HCT116 (cell line): Measurements from ENCODE around the gene WHRN. TPM values are rescaled to one million over a fixed set of nuclear protein-coding genes. Genes with fewer than 3 reads are reported as not detected.

ENCODE experiments used
- ATAC-seq: fragments of 200-7000 bp; cut with Tn5 transposase; 2 replicates; pipeline ENCODE4 v1.9.1; 2020; ENCODE audit warnings: mild to moderate bottlenecking, moderate library complexity
- BruUV-seq: library from RNA; stranded (reverse); fragments of 400-500 nt; replicated peaks from 2 replicates; lab custom pipeline; 2021; lab: Mats Ljungman, UMichigan
- CTCF ChIA-PET: fragments of 300-600 bp; sonication (Branson Sonifier 250); formaldehyde crosslinking; loops from one replicate; lab custom pipeline; 2021; ENCODE audit warnings: antibody characterized with exemption; lab: Charles Lee
- POLR2A ChIA-PET: fragments of 300-600, 350-600 bp; sonication (Branson Sonifier 250); formaldehyde crosslinking; loops from one replicate; lab custom pipeline; 2021; ENCODE audit warnings: antibody characterized with exemption; lab: Charles Lee
- RAD21 ChIA-PET, 2 experiments: fragments of 300-600 bp; sonication (Branson Sonifier 250); formaldehyde crosslinking; loops; one replicate each; lab custom pipeline; 2023; ENCODE audit warnings: low total read pairs in 2 of 2; ENCODE audit not compliant: uncharacterized antibody in 2 of 2, unreplicated experiment in 2 of 2, low non-redundant PET in 1 of 2; lab: Charles Lee
- DNase-seq: peaks from one replicate; pipeline ENCODE4 v3.0.0-alpha.2; 2010; ENCODE audit warnings: low read depth, low spot score
- H2AFZ ChIP-seq: fragments of 200-600 bp; shearing (Covaris generic), sonication (generic); 2 replicates; pipeline ENCODE4 v1.6.1; 2017; ENCODE audit warnings: low read depth, mixed run types, mixed read lengths, antibody characterized with exemption, low read length; ENCODE audit not compliant: poor library complexity, severe bottlenecking
- H3K27ac ChIP-seq: 2 replicates; pipeline ENCODE4 v1.5.1; 2012; ENCODE audit warnings: low read depth, low read length
- H3K27me3 ChIP-seq: fragments of 200-600 bp; sonication (generic); 2 replicates; pipeline ENCODE4 v1.6.1; 2016; ENCODE audit warnings: mixed run types, low read length, mixed read lengths; ENCODE audit not compliant: insufficient read depth
- H3K36me3 ChIP-seq, 2 experiments: fragments of 200-500 bp in 1 of 2; fragments of 200-600 bp in 1 of 2; sonication (Bioruptor generic) in 1 of 2; sonication (generic) in 1 of 2; 2 replicates each; pipeline versions ENCODE4 v1.5.1 to v1.6.1; 2014 to 2016; ENCODE audit warnings: low read length in 2 of 2, inconsistent platforms in 1 of 2, mixed read lengths in 1 of 2, mixed run types in 1 of 2; ENCODE audit not compliant: insufficient read depth in 2 of 2, control insufficient read depth in 1 of 2
- H3K4me1 ChIP-seq, 2 experiments: fragments of 200-600 bp in 1 of 2; sonication (generic) in 1 of 2; 2 replicates each; pipeline versions ENCODE4 v1.5.1 to v1.6.1; 2012 to 2017; ENCODE audit warnings: low read length in 2 of 2, inconsistent platforms in 1 of 2, mild to moderate bottlenecking in 1 of 2, mixed read lengths in 1 of 2, mixed run types in 1 of 2, moderate library complexity in 1 of 2; ENCODE audit not compliant: insufficient read depth in 2 of 2, control insufficient read depth in 1 of 2
- H3K4me2 ChIP-seq: fragments of 200-600 bp; sonication (generic); 2 replicates; pipeline ENCODE4 v1.6.1; 2017; ENCODE audit warnings: mixed run types, low read length, mixed read lengths
- H3K4me3 ChIP-seq, 2 experiments: fragments of 200-600 bp in 1 of 2; sonication (generic) in 1 of 2; replicated peaks in 1 of 2; 2 replicates each; pipeline ENCODE4 v1.5.1; 2011 to 2016; ENCODE audit warnings: low read length in 2 of 2, control low read depth in 1 of 2, low read depth in 1 of 2, mild to moderate bottlenecking in 1 of 2, mixed read lengths in 1 of 2, mixed run types in 1 of 2
- H3K79me2 ChIP-seq: fragments of 200-600 bp; sonication (generic); 2 replicates; pipeline ENCODE4 v1.6.1; 2017; ENCODE audit warnings: mild to moderate bottlenecking, mixed run types, low read length, moderate library complexity, mixed read lengths; ENCODE audit not compliant: insufficient read depth
- H3K9ac ChIP-seq: fragments of 200-600 bp; sonication (generic); 2 replicates; pipeline ENCODE4 v1.6.1; 2016; ENCODE audit warnings: low read length, mixed read lengths
- H3K9me2 ChIP-seq: fragments of 200-600 bp; sonication (generic), shearing (Covaris generic); 2 replicates; pipeline ENCODE4 v1.6.1; 2017; ENCODE audit warnings: mixed run types, mild to moderate bottlenecking, moderate library complexity; ENCODE audit not compliant: insufficient read depth
- H3K9me3 ChIP-seq, 2 experiments: fragments of 200-500 bp in 1 of 2; fragments of 200-600 bp in 1 of 2; sonication (Bioruptor generic) in 1 of 2; sonication (generic) in 1 of 2; 2 replicates each; pipeline ENCODE4 v1.6.1; 2014 to 2017; ENCODE audit warnings: low read length in 2 of 2, mixed read lengths in 2 of 2, inconsistent platforms in 1 of 2, low read depth in 1 of 2, mild to moderate bottlenecking in 1 of 2, mixed run types in 1 of 2, moderate library complexity in 1 of 2; ENCODE audit not compliant: control insufficient read depth in 1 of 2, insufficient read depth in 1 of 2
- H4K20me1 ChIP-seq: fragments of 200-600 bp; sonication (generic), shearing (Covaris generic); 2 replicates; pipeline ENCODE4 v1.6.1; 2017; ENCODE audit warnings: mixed run types, mild to moderate bottlenecking, moderate library complexity; ENCODE audit not compliant: insufficient read depth
- RAD21 ChIP-seq: IDR thresholded peaks from 2 replicates; pipeline ENCODE4 v1.6.1; 2012; ENCODE audit warnings: low read depth, mild to moderate bottlenecking
- REST ChIP-seq: IDR thresholded peaks from 2 replicates; pipeline ENCODE4 v1.6.1; 2012; ENCODE audit warnings: low read depth
- intact Hi-C: fragments of 100-400 bp; cut with micrococcal nuclease; formaldehyde crosslinking; loops from 2 replicates; pipeline ENCODE4 v1.10.0; 2022
- total RNA-seq: library from RNA; stranded (reverse); gene quantifications from one replicate; pipeline ENCODE4 v1.2.1, GENCODE V29; 2021; ENCODE audit not compliant: unreplicated experiment
- TF ChIP-seq, protein P1 (sequence below), 3 experiments: fragments of 200-600 bp in 1 of 3; sonication (generic) in 1 of 3; IDR thresholded peaks in 2 of 3; conservative IDR thresholded peaks in 1 of 3; 2 replicates each; pipeline ENCODE4 v1.5.1; 2012 to 2017; ENCODE audit warnings: low read depth in 2 of 3, low read length in 2 of 3, antibody characterized with exemption in 1 of 3, borderline replicate concordance in 1 of 3, control low read depth in 1 of 3, mild to moderate bottlenecking in 1 of 3, mixed read lengths in 1 of 3, mixed run types in 1 of 3, moderate library complexity in 1 of 3; ENCODE audit not compliant: insufficient read depth in 1 of 3

Gene WHRN
- total RNA-seq, 1 experiment from 2014 or later = 12.8 TPM

DNA sequence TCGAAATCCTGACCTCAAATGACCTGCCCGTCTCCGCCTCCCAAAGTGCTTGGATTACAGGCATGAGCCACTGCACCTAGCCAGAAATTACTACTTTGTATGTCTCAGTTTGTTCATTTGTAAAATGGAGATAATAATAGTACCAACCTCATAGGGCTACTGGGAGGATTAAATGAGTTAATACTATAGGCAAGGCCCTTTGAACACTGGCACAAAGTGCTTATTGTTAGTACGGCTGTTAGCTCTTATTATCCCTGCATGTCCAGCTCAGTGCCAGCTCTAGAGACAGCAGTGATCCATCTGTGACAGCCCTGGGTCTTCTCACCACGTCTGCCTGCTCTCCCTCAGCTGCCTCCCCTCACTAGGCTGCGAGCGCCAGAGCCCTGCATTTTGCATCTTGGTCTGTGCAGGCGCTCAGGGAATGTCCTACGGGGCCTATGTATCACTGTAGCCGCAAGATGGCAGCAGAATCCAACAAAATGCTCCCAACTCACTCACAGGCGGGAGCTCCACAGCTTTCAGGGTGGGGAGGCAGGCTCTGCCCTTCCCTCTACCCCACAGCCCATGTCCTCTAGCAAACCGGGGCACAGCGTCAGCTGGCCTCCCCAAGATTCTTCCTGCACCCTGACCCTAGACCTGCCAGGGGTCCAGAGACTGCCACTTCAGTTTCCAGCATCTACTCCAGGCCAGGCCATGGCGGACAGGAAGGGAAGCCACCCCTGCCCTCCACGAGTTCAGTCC is 99.8 kb downstream of the WHRN start:
- Histone ChIP-seq H3K4me3 (no peak overlapping the region), H3K79me2 (no peaks in the 10 kb centered on the region), H3K4me2 (no peak overlapping the region), H3K27me3 (no peaks in the 10 kb centered on the region), H3K4me1 (no peaks in the 10 kb centered on the region), H3K9me2 (no peaks in the 10 kb centered on the region), H2AFZ (no peak overlapping the region), H3K9ac (no peak overlapping the region), H4K20me1 (no peaks in the 10 kb centered on the region), H3K36me3 (no peaks in the 10 kb centered on the region), H3K27ac (no peak overlapping the region), H3K9me3 (no peaks in the 10 kb centered on the region)
- ChIA-PET RAD21 (interaction anchor here (0.7 to 1.6 kb wide), 4 partner anchors 248 to 506 kb away, joined by 3 to 15 read pairs (median 8); no protein-coding TSS in a partner anchor), POLR2A (interaction anchor here (1.3 kb wide), 1 partner anchor 247 kb away, joined by 4 read pairs; no protein-coding TSS in a partner anchor), CTCF (interaction anchor here (0.6 to 3.8 kb wide), 20 partner anchors 8 to 609 kb away, joined by 3 to 71 read pairs (median 4); partner anchors contain the start of gene TEX48)
- DNase-seq (peak; percentile 48), ATAC-seq (peak; percentile 98)
- intact Hi-C loops = loop anchor here (1.0 to 5.0 kb wide), 5 partner anchors 82 to 1119 kb away; no protein-coding TSS in a partner anchor
- TF ChIP-seq REST (no peak), RAD21 (peak; percentile 93)
- TF ChIP-seq, protein P1, sequence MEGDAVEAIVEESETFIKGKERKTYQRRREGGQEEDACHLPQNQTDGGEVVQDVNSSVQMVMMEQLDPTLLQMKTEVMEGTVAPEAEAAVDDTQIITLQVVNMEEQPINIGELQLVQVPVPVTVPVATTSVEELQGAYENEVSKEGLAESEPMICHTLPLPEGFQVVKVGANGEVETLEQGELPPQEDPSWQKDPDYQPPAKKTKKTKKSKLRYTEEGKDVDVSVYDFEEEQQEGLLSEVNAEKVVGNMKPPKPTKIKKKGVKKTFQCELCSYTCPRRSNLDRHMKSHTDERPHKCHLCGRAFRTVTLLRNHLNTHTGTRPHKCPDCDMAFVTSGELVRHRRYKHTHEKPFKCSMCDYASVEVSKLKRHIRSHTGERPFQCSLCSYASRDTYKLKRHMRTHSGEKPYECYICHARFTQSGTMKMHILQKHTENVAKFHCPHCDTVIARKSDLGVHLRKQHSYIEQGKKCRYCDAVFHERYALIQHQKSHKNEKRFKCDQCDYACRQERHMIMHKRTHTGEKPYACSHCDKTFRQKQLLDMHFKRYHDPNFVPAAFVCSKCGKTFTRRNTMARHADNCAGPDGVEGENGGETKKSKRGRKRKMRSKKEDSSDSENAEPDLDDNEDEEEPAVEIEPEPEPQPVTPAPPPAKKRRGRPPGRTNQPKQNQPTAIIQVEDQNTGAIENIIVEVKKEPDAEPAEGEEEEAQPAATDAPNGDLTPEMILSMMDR (IDR thresholded peaks at IDR 0.05 in 2 of 3, conservative IDR thresholded peaks at IDR 0.05 in 1 of 3; ENCODE audit: borderline replicate concordance in 1 of 3, insufficient read depth in 1 of 3, low read depth in 2 of 3, low read length in 2 of 3) = peak; percentile 78 to 81 (median 80)
- BruUV-seq = no TSS peak
